ENCODE measurements around the gene ING5. TPM values are rescaled to one million over a fixed set of nuclear protein-coding genes. Genes with fewer than 3 reads are reported as not detected.

The ING5 gene
- total RNA-seq, 1 experiment from 2014 or later = 32.1 TPM

DNA sequence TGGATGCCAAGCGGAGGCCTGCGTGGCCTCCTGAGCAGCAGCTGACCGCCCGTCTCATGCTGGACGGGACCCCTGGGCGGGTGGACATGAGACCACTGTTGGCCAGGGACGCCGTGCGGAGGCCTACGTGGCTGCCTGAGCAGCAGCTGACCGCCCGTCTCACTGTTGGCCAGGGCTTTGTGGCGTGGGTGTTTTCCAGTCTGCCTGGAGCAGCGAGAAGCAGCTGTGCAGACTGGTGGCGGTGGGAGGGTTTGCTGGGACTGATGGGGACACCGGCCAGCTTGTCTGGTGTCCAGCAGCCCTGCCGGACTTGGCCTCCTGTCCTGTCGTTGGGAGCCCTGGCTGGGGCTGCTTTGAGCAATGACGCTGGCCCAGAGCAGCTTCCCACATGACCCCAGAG, 26.8 kb downstream of the ING5 start:
- CTCF ChIA-PET = no interaction called here
- intact Hi-C loops (cut with micrococcal nuclease) = no loop called here
- Histone ChIP-seq H3K4me3 (ENCODE audit: low read length) (no peak overlapping the region), H3K9me3 (ENCODE audit: low read length) (no peaks in the 10 kb centered on the region), H3K36me3 (ENCODE audit: low read depth, low read length) (no peaks in the 10 kb centered on the region), H3K9me2 (replicated peaks; ENCODE audit: low read length) (no peaks in the 10 kb centered on the region), H3K27ac (ENCODE audit: low read length) (no peak overlapping the region), H3K4me1 (ENCODE audit: insufficient read depth, low read length) (peaks cover 8% of the 10 kb centered on the region), H3K9ac (ENCODE audit: low read length) (no peak overlapping the region), H4K20me1 (ENCODE audit: low read length) (no peaks in the 10 kb centered on the region), H3F3A (ENCODE audit: low read length, unreplicated experiment) (peaks cover under 1% of the 10 kb centered on the region), H3K4me2 (ENCODE audit: low read length) (no peak overlapping the region), H3K27me3 (ENCODE audit: low read length) (no peaks in the 10 kb centered on the region), H2AFZ (ENCODE audit: low read length) (no peak overlapping the region), H3K79me2 (ENCODE audit: low read length) (no peaks in the 10 kb centered on the region)
- ATAC-seq = no peak
- no peak for DNase-seq
- POLR2A ChIA-PET (ENCODE audit: unreplicated experiment) = no interaction called here
- TF ChIP-seq EZH2 (IDR thresholded peaks at IDR 0.05; ENCODE audit: low read length, unreplicated experiment) (no peak), EZH2phosphoT487 (IDR thresholded peaks at IDR 0.05; ENCODE audit: borderline replicate concordance, low read length) (no peak)
- TF ChIP-seq, protein P1, sequence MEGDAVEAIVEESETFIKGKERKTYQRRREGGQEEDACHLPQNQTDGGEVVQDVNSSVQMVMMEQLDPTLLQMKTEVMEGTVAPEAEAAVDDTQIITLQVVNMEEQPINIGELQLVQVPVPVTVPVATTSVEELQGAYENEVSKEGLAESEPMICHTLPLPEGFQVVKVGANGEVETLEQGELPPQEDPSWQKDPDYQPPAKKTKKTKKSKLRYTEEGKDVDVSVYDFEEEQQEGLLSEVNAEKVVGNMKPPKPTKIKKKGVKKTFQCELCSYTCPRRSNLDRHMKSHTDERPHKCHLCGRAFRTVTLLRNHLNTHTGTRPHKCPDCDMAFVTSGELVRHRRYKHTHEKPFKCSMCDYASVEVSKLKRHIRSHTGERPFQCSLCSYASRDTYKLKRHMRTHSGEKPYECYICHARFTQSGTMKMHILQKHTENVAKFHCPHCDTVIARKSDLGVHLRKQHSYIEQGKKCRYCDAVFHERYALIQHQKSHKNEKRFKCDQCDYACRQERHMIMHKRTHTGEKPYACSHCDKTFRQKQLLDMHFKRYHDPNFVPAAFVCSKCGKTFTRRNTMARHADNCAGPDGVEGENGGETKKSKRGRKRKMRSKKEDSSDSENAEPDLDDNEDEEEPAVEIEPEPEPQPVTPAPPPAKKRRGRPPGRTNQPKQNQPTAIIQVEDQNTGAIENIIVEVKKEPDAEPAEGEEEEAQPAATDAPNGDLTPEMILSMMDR (conservative IDR thresholded peaks at IDR 0.05; ENCODE audit: low read depth, low read length) = no peak
- BruUV-seq (replicated peaks) = no TSS peak

- Histone ChIP-seq H3K36me3 (ENCODE audit: low read depth, low read length) (no peaks in the 10 kb centered on the region), H3F3A (ENCODE audit: low read length, unreplicated experiment) (peaks cover 3% of the 10 kb centered on the region), H3K4me2 (ENCODE audit: low read length) (no peak overlapping the region), H4K20me1 (ENCODE audit: low read length) (no peaks in the 10 kb centered on the region), H3K27me3 (ENCODE audit: low read length) (no peaks in the 10 kb centered on the region), H3K9me3 (ENCODE audit: low read length) (no peaks in the 10 kb centered on the region), H3K4me1 (ENCODE audit: insufficient read depth, low read length) (peaks cover 14% of the 10 kb centered on the region), H3K4me3 (ENCODE audit: low read length) (no peak overlapping the region), H3K79me2 (ENCODE audit: low read length) (no peaks in the 10 kb centered on the region), H3K9me2 (replicated peaks; ENCODE audit: low read length) (no peaks in the 10 kb centered on the region), H3K9ac (ENCODE audit: low read length) (no peak overlapping the region), H2AFZ (ENCODE audit: low read length) (no peak overlapping the region), H3K27ac (ENCODE audit: low read length) (no peak overlapping the region)
- CTCF ChIA-PET = no interaction called here
- POLR2A ChIA-PET (ENCODE audit: unreplicated experiment) = interaction anchor here (0.6 kb wide), 1 partner anchor 43 kb away, joined by 4 read pairs; the partner anchor contains the start of gene DTYMK
- intact Hi-C loops (cut with micrococcal nuclease) = loop anchor here (10.0 kb wide), 1 partner anchor 135 kb away; the partner anchor contains the start of gene RTP5
- TF ChIP-seq, protein P1 (conservative IDR thresholded peaks at IDR 0.05; ENCODE audit: low read depth, low read length) = no peak
- no peak for TF ChIP-seq EZH2phosphoT487 (IDR thresholded peaks at IDR 0.05; ENCODE audit: borderline replicate concordance, low read length)
- TF ChIP-seq EZH2 (IDR thresholded peaks at IDR 0.05; ENCODE audit: low read length, unreplicated experiment) = no peak
- DNase-seq (no peak), ATAC-seq (no peak)
- no TSS peak for BruUV-seq (replicated peaks)
These were observed 28.0 kb downstream of the ING5 start for GRCh38 chr2:241729868-241730267.

DNA sequence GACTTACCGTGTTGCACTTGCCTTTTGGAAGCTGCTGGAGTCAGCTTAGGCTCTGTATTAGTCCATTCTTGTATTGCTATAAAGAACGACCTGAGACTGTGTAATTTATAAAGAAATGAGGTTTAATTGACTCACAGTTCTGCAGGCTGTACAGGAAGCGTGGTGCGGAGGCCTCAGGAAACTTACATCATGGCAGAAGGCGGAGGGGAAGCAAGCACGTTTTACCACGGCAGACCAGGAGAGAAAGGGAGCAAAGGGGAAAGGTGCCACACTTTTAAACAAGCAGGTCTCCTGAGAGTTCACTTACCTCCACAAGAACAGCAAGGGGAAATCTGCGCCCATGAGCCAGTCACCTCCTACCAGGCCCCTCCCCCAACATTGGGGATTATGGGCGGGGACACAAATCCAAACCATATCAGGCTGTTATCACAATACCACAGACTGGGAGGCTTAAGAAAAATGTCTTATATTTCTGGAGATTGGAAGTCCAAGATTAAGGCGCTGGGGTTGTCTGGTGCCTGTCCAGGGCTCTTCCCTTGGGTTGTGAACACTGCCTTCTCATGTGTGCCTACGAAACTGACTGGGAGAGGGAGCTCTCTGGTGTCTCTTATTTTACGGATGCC, 28.9 kb downstream of the ING5 start:
- no peak for DNase-seq
- H3K36me3 ChIP-seq (ENCODE audit: low read depth, low read length) = no peaks in the 10 kb centered on the region
- H3K4me2 ChIP-seq (ENCODE audit: low read length) = no peak overlapping the region
- H3K27me3 ChIP-seq (ENCODE audit: low read length) = no peaks in the 10 kb centered on the region
- H4K20me1 ChIP-seq (ENCODE audit: low read length) = no peaks in the 10 kb centered on the region
- TF ChIP-seq, protein P1 (conservative IDR thresholded peaks at IDR 0.05; ENCODE audit: low read depth, low read length) = no peak
- TF ChIP-seq EZH2 (IDR thresholded peaks at IDR 0.05; ENCODE audit: low read length, unreplicated experiment) = no peak
- TF ChIP-seq EZH2phosphoT487 (IDR thresholded peaks at IDR 0.05; ENCODE audit: borderline replicate concordance, low read length) = no peak
- H3K4me1 ChIP-seq (ENCODE audit: insufficient read depth, low read length) = peaks cover 14% of the 10 kb centered on the region
- no TSS peak for BruUV-seq (replicated peaks)
- no peaks in the 10 kb centered on the region for H3K9me3 ChIP-seq (ENCODE audit: low read length)
- ChIA-PET POLR2A (ENCODE audit: unreplicated experiment) (interaction anchor here (0.6 kb wide), 1 partner anchor 44 kb away, joined by 4 read pairs; the partner anchor contains the start of gene DTYMK), CTCF (no interaction called here)
- no peak for ATAC-seq
- H3K9ac ChIP-seq (ENCODE audit: low read length) = no peak overlapping the region
- no peaks in the 10 kb centered on the region for H3K9me2 ChIP-seq (replicated peaks; ENCODE audit: low read length)
- H3K79me2 ChIP-seq (ENCODE audit: low read length) = no peaks in the 10 kb centered on the region
- H3K4me3 ChIP-seq (ENCODE audit: low read length) = no peak overlapping the region
- peaks cover 3% of the 10 kb centered on the region for H3F3A ChIP-seq (ENCODE audit: low read length, unreplicated experiment)
- no peak overlapping the region for H3K27ac ChIP-seq (ENCODE audit: low read length)
- no peak overlapping the region for H2AFZ ChIP-seq (ENCODE audit: low read length)
- intact Hi-C loops (cut with micrococcal nuclease) = loop anchor here (10.0 kb wide), 1 partner anchor 134 kb away; the partner anchor contains the start of gene RTP5

Data from PC-3 (cell line).